HCT116 (cell line): ENCODE results near the gene SNRPA. TPM values are rescaled to one million over a fixed set of nuclear protein-coding genes. Genes with fewer than 3 reads are reported as not detected.
"Not testable (repeated sequence)": the region's sequence is repeated elsewhere in the genome, so short reads cannot be mapped to it uniquely, and the experiment has no call there.

Experiments used
- ATAC-seq: fragments of 200-7000 bp; cut with Tn5 transposase; 2 replicates; pipeline ENCODE4 v1.9.1; 2020; ENCODE audit warnings: mild to moderate bottlenecking, moderate library complexity
- BruUV-seq: library from RNA; stranded (reverse); fragments of 400-500 nt; replicated peaks from 2 replicates; lab custom pipeline; 2021; lab: Mats Ljungman, UMichigan
- CTCF ChIA-PET: fragments of 300-600 bp; sonication (Branson Sonifier 250); formaldehyde crosslinking; loops from one replicate; lab custom pipeline; 2021; ENCODE audit warnings: antibody characterized with exemption; lab: Charles Lee
- POLR2A ChIA-PET: fragments of 300-600, 350-600 bp; sonication (Branson Sonifier 250); formaldehyde crosslinking; loops from one replicate; lab custom pipeline; 2021; ENCODE audit warnings: antibody characterized with exemption; lab: Charles Lee
- RAD21 ChIA-PET, 2 experiments: fragments of 300-600 bp; sonication (Branson Sonifier 250); formaldehyde crosslinking; loops; one replicate each; lab custom pipeline; 2023; ENCODE audit warnings: low total read pairs in 2 of 2; ENCODE audit not compliant: uncharacterized antibody in 2 of 2, unreplicated experiment in 2 of 2, low non-redundant PET in 1 of 2; lab: Charles Lee
- DNase-seq: peaks from one replicate; pipeline ENCODE4 v3.0.0-alpha.2; 2010; ENCODE audit warnings: low read depth, low spot score
- H2AFZ ChIP-seq: fragments of 200-600 bp; shearing (Covaris generic), sonication (generic); 2 replicates; pipeline ENCODE4 v1.6.1; 2017; ENCODE audit warnings: low read depth, mixed run types, mixed read lengths, antibody characterized with exemption, low read length; ENCODE audit not compliant: poor library complexity, severe bottlenecking
- H3K27ac ChIP-seq: 2 replicates; pipeline ENCODE4 v1.5.1; 2012; ENCODE audit warnings: low read depth, low read length
- H3K27me3 ChIP-seq: fragments of 200-600 bp; sonication (generic); 2 replicates; pipeline ENCODE4 v1.6.1; 2016; ENCODE audit warnings: mixed run types, low read length, mixed read lengths; ENCODE audit not compliant: insufficient read depth
- H3K36me3 ChIP-seq, 2 experiments: fragments of 200-500 bp in 1 of 2; fragments of 200-600 bp in 1 of 2; sonication (Bioruptor generic) in 1 of 2; sonication (generic) in 1 of 2; 2 replicates each; pipeline versions ENCODE4 v1.5.1 to v1.6.1; 2014 to 2016; ENCODE audit warnings: low read length in 2 of 2, inconsistent platforms in 1 of 2, mixed read lengths in 1 of 2, mixed run types in 1 of 2; ENCODE audit not compliant: insufficient read depth in 2 of 2, control insufficient read depth in 1 of 2
- H3K4me1 ChIP-seq, 2 experiments: fragments of 200-600 bp in 1 of 2; sonication (generic) in 1 of 2; 2 replicates each; pipeline versions ENCODE4 v1.5.1 to v1.6.1; 2012 to 2017; ENCODE audit warnings: low read length in 2 of 2, inconsistent platforms in 1 of 2, mild to moderate bottlenecking in 1 of 2, mixed read lengths in 1 of 2, mixed run types in 1 of 2, moderate library complexity in 1 of 2; ENCODE audit not compliant: insufficient read depth in 2 of 2, control insufficient read depth in 1 of 2
- H3K4me2 ChIP-seq: fragments of 200-600 bp; sonication (generic); 2 replicates; pipeline ENCODE4 v1.6.1; 2017; ENCODE audit warnings: mixed run types, low read length, mixed read lengths
- H3K4me3 ChIP-seq, 2 experiments: fragments of 200-600 bp in 1 of 2; sonication (generic) in 1 of 2; replicated peaks in 1 of 2; 2 replicates each; pipeline ENCODE4 v1.5.1; 2011 to 2016; ENCODE audit warnings: low read length in 2 of 2, control low read depth in 1 of 2, low read depth in 1 of 2, mild to moderate bottlenecking in 1 of 2, mixed read lengths in 1 of 2, mixed run types in 1 of 2
- H3K79me2 ChIP-seq: fragments of 200-600 bp; sonication (generic); 2 replicates; pipeline ENCODE4 v1.6.1; 2017; ENCODE audit warnings: mild to moderate bottlenecking, mixed run types, low read length, moderate library complexity, mixed read lengths; ENCODE audit not compliant: insufficient read depth
- H3K9ac ChIP-seq: fragments of 200-600 bp; sonication (generic); 2 replicates; pipeline ENCODE4 v1.6.1; 2016; ENCODE audit warnings: low read length, mixed read lengths
- H3K9me2 ChIP-seq: fragments of 200-600 bp; sonication (generic), shearing (Covaris generic); 2 replicates; pipeline ENCODE4 v1.6.1; 2017; ENCODE audit warnings: mixed run types, mild to moderate bottlenecking, moderate library complexity; ENCODE audit not compliant: insufficient read depth
- H3K9me3 ChIP-seq, 2 experiments: fragments of 200-500 bp in 1 of 2; fragments of 200-600 bp in 1 of 2; sonication (Bioruptor generic) in 1 of 2; sonication (generic) in 1 of 2; 2 replicates each; pipeline ENCODE4 v1.6.1; 2014 to 2017; ENCODE audit warnings: low read length in 2 of 2, mixed read lengths in 2 of 2, inconsistent platforms in 1 of 2, low read depth in 1 of 2, mild to moderate bottlenecking in 1 of 2, mixed run types in 1 of 2, moderate library complexity in 1 of 2; ENCODE audit not compliant: control insufficient read depth in 1 of 2, insufficient read depth in 1 of 2
- H4K20me1 ChIP-seq: fragments of 200-600 bp; sonication (generic), shearing (Covaris generic); 2 replicates; pipeline ENCODE4 v1.6.1; 2017; ENCODE audit warnings: mixed run types, mild to moderate bottlenecking, moderate library complexity; ENCODE audit not compliant: insufficient read depth
- EZH2 ChIP-seq: fragments of 200-600 bp; sonication (generic); IDR thresholded peaks from 2 replicates; pipeline ENCODE4 v1.6.1; 2017; ENCODE audit warnings: antibody characterized with exemption, mixed run types
- JUND ChIP-seq: IDR thresholded peaks from 2 replicates; pipeline ENCODE4 v1.6.1; 2012
- SRF ChIP-seq: IDR thresholded peaks from 2 replicates; pipeline ENCODE4 v1.6.1; 2012; ENCODE audit warnings: low read depth
- intact Hi-C: fragments of 100-400 bp; cut with micrococcal nuclease; formaldehyde crosslinking; loops from 2 replicates; pipeline ENCODE4 v1.10.0; 2022
- total RNA-seq: library from RNA; stranded (reverse); gene quantifications from one replicate; pipeline ENCODE4 v1.2.1, GENCODE V29; 2021; ENCODE audit not compliant: unreplicated experiment
- TF ChIP-seq, protein P1 (sequence below), 3 experiments: fragments of 200-600 bp in 1 of 3; sonication (generic) in 1 of 3; IDR thresholded peaks in 2 of 3; conservative IDR thresholded peaks in 1 of 3; 2 replicates each; pipeline ENCODE4 v1.5.1; 2012 to 2017; ENCODE audit warnings: low read depth in 2 of 3, low read length in 2 of 3, antibody characterized with exemption in 1 of 3, borderline replicate concordance in 1 of 3, control low read depth in 1 of 3, mild to moderate bottlenecking in 1 of 3, mixed read lengths in 1 of 3, mixed run types in 1 of 3, moderate library complexity in 1 of 3; ENCODE audit not compliant: insufficient read depth in 1 of 3

The SNRPA gene
- total RNA-seq, 1 experiment from 2014 or later: 170 TPM

DNA sequence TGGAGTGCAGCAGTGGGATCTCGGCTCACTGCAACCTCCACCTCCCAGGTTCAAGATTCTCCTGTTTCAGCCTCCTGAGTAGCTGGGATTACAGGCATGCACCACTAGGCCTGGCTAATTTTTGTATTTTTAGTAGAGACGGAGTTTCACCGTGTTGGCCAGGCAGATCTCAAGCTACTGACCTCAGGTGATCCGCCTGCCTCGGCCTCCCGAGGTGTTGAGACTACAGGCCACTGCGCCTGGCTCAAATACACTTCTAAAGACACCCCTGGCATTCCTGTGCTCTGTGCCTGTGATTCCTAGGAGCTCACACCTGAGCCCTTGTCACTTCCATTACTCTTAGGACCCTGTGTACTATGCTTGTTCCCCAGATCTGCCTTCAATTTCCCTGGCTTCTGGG lies 61.6 kb downstream of the SNRPA start:
- H3K36me3 ChIP-seq: peaks cover 7 to 10% of the 10 kb centered on the region in 2 experiments; a peak in 2 of 4 replicates
- H3K27me3 ChIP-seq, H3K4me2 ChIP-seq, ATAC-seq, H3K79me2 ChIP-seq, H3K4me3 ChIP-seq, H3K27ac ChIP-seq, RAD21 ChIA-PET, DNase-seq, H3K9me3 ChIP-seq, H4K20me1 ChIP-seq, H2AFZ ChIP-seq, BruUV-seq, POLR2A ChIA-PET, H3K9me2 ChIP-seq, H3K9ac ChIP-seq, CTCF ChIA-PET: not testable (repeated sequence)
- peaks cover 17 to 35% of the 10 kb centered on the region in 2 experiments for H3K4me1 ChIP-seq
- intact Hi-C loops: loop anchor here (10.0 kb wide), 1 partner anchor 332 kb away; no protein-coding TSS in a partner anchor

DNA sequence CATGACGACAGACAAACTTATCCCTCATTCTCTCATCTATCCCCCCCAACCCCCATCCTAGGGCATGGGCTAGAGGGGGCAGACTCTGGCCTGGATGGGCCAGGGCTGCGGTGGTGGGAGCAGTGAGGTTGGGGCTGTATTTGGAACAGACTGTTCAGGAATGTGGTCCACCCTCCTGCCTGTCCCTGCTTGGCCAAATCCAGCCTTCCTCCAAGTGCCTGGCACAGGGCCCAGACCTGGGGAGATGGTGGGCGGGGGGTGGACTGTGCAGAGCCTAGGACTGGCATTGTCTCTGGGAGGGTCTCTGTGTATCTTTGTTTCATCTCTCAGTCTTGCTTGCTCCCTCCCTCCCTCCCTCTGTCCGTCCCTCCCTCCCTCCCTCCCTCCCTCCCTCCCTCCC lies 62.2 kb downstream of the SNRPA start:
- no TSS peak for BruUV-seq

More for the DNA sequence above, 62.2 kb downstream of the SNRPA start:
- H3K4me2 ChIP-seq: no peak overlapping the region
- TF ChIP-seq JUND (no peak), EZH2 (no peak), SRF (no peak)
- TF ChIP-seq, protein P1, sequence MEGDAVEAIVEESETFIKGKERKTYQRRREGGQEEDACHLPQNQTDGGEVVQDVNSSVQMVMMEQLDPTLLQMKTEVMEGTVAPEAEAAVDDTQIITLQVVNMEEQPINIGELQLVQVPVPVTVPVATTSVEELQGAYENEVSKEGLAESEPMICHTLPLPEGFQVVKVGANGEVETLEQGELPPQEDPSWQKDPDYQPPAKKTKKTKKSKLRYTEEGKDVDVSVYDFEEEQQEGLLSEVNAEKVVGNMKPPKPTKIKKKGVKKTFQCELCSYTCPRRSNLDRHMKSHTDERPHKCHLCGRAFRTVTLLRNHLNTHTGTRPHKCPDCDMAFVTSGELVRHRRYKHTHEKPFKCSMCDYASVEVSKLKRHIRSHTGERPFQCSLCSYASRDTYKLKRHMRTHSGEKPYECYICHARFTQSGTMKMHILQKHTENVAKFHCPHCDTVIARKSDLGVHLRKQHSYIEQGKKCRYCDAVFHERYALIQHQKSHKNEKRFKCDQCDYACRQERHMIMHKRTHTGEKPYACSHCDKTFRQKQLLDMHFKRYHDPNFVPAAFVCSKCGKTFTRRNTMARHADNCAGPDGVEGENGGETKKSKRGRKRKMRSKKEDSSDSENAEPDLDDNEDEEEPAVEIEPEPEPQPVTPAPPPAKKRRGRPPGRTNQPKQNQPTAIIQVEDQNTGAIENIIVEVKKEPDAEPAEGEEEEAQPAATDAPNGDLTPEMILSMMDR (IDR thresholded peaks at IDR 0.05 in 2 of 3, conservative IDR thresholded peaks at IDR 0.05 in 1 of 3; ENCODE audit: borderline replicate concordance in 1 of 3, insufficient read depth in 1 of 3, low read depth in 2 of 3, low read length in 2 of 3): no peak
- no peaks in the 10 kb centered on the region for H3K9me3 ChIP-seq
- intact Hi-C loops: loop anchor here (10.0 kb wide), 1 partner anchor 332 kb away; no protein-coding TSS in a partner anchor
- no peaks in the 10 kb centered on the region for H3K9me2 ChIP-seq
- H3K27me3 ChIP-seq: no peaks in the 10 kb centered on the region
- H3K27ac ChIP-seq: no peak overlapping the region
- no peak overlapping the region for H2AFZ ChIP-seq
- ChIA-PET CTCF (no interaction called here), POLR2A (no interaction called here), RAD21 (no interaction called here)
- no peak overlapping the region for H3K9ac ChIP-seq
- H3K4me1 ChIP-seq: peaks cover 17 to 34% of the 10 kb centered on the region in 2 experiments
- no peaks in the 10 kb centered on the region for H3K79me2 ChIP-seq
- no peak for ATAC-seq
- no peak for DNase-seq
- H3K4me3 ChIP-seq: no peak overlapping the region
- peaks cover 4 to 6% of the 10 kb centered on the region in 2 experiments; a peak in 2 of 4 replicates for H3K36me3 ChIP-seq
- no peaks in the 10 kb centered on the region for H4K20me1 ChIP-seq

Other genes with a start within 250 kb of the SNRPA start
- gene SHKBP1, start 174.3 kb upstream of the SNRPA start, total RNA-seq: 97.4 TPM
- gene LTBP4, start 149.8 kb upstream of the SNRPA start, total RNA-seq: 310 TPM
- 41.7 TPM for gene NUMBL, start 60.6 kb upstream of the SNRPA start, total RNA-seq
- gene COQ8B, start 34.3 kb upstream of the SNRPA start, total RNA-seq: 47.1 TPM
- gene ITPKC, start 34.1 kb upstream of the SNRPA start, total RNA-seq: 11.4 TPM
- 16.8 TPM for gene ACTMAP, start 726 bp upstream of the SNRPA start, total RNA-seq
- gene MIA, start 24.3 kb downstream of the SNRPA start, total RNA-seq: 1.4 TPM
- gene RAB4B, start 27.0 kb downstream of the SNRPA start, total RNA-seq: 18.7 TPM
- 58.6 TPM for gene EGLN2, start 48.0 kb downstream of the SNRPA start, total RNA-seq
- gene CYP2A6, start 99.2 kb downstream of the SNRPA start, total RNA-seq: 0.57 TPM
- not detected for gene CYP2A7, start 131.0 kb downstream of the SNRPA start, total RNA-seq
- gene CYP2B6, start 240.1 kb downstream of the SNRPA start, total RNA-seq: 0.74 TPM